HL-60 (cell line): ENCODE results near the gene STX7.

ENCODE experiments used
- CTCF ChIP-seq: IDR thresholded peaks from one replicate; pipeline ENCODE4 v1.5.1; 2011; ENCODE audit warnings: low read length, control low read depth, inconsistent platforms; ENCODE audit not compliant: insufficient read depth
- POLR2AphosphoS5 ChIP-seq: IDR thresholded peaks from 2 replicates; pipeline ENCODE4 v1.6.1; 2012; ENCODE audit warnings: low read depth
- REST ChIP-seq: IDR thresholded peaks from 2 replicates; pipeline ENCODE4 v1.6.1; 2012; ENCODE audit warnings: low read depth; ENCODE audit not compliant: insufficient replicate concordance
- SPI1 ChIP-seq: IDR thresholded peaks from 2 replicates; pipeline ENCODE4 v1.6.1; 2012; ENCODE audit warnings: low read depth, mild to moderate bottlenecking, borderline replicate concordance

DNA sequence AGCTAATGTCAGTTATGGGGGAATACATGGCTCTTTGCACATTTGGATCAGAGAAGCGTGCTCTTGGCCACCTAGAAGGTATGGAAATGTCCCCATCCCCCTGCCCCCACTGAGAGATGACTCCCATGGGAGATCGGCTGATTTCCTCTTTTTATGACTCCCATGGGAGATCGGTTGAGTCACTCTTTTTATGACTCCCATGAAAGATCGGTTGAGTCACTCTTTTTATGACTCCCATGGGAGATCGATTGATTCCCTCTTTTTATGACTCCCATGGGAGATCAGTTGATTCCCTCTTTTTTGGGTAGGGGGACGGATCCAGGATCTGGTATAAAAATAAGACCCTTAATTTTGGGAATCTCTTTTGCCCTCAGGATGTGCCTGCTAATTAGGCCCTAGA is 14.9 kb upstream of the STX7 start:
- TF ChIP-seq CTCF = no peak
- TF ChIP-seq SPI1 = no peak
- no peak for TF ChIP-seq REST
- no peak for TF ChIP-seq POLR2AphosphoS5
